Measurements from ENCODE around the gene SNU13.

- TF ChIP-seq, protein P1, sequence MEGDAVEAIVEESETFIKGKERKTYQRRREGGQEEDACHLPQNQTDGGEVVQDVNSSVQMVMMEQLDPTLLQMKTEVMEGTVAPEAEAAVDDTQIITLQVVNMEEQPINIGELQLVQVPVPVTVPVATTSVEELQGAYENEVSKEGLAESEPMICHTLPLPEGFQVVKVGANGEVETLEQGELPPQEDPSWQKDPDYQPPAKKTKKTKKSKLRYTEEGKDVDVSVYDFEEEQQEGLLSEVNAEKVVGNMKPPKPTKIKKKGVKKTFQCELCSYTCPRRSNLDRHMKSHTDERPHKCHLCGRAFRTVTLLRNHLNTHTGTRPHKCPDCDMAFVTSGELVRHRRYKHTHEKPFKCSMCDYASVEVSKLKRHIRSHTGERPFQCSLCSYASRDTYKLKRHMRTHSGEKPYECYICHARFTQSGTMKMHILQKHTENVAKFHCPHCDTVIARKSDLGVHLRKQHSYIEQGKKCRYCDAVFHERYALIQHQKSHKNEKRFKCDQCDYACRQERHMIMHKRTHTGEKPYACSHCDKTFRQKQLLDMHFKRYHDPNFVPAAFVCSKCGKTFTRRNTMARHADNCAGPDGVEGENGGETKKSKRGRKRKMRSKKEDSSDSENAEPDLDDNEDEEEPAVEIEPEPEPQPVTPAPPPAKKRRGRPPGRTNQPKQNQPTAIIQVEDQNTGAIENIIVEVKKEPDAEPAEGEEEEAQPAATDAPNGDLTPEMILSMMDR (IDR thresholded peaks at IDR 0.05; ENCODE audit: poor library complexity): no peak
- TF ChIP-seq EZH2phosphoT487 (IDR thresholded peaks at IDR 0.05; ENCODE audit: low read depth, severe bottlenecking, unreplicated experiment) (no peak), EZH2 (IDR thresholded peaks at IDR 0.05; ENCODE audit: borderline replicate concordance) (no peak)
Measured at GRCh38 chr22:41682033-41682807, 6.4 kb downstream of the SNU13 start.
